CD4-positive, alpha-beta T cell treated with Interleukin-10 for 1 hour (primary cell): Measurements from ENCODE around the gene SH3RF2.
"Not testable (repeated sequence)": the region's sequence is repeated elsewhere in the genome, so short reads cannot be mapped to it uniquely, and the experiment has no call there.

Experiments used
- DNase-seq: peaks from one replicate; pipeline ENCODE4 v3.0.0-alpha.2; 2020

The SH3RF2 gene

GRCh38 chr5:145949474-145949873 is 13.1 kb downstream of the SH3RF2 start:
- DNase-seq = no peak

DNA sequence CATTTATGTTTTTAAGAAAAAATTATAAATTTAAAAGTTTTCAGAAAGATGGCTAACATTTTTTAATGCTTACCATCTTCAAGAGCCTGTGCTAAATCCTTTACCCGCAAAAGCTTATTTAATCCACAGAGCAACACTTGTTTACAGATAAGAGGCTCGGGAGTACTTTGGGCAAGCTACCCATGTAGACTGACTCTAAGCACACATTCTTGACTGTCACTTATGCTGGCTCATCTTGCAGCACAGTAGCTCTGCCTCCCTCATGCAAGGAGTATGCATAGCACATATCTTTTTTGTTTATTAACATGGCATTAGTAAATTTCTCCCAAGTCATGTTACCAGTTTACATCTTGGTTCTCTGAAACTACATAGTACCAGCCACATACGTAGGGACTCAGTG is 14.7 kb downstream of the SH3RF2 start:
- DNase-seq = no peak

GRCh38 chr5:145953202-145953601 is 16.8 kb downstream of the SH3RF2 start:
- DNase-seq = no peak

- DNase-seq = not testable (repeated sequence)
These were observed 17.8 kb downstream of the SH3RF2 start for GRCh38 chr5:145954140-145954539.

- DNase-seq = no peak
These were observed 21.0 kb downstream of the SH3RF2 start for GRCh38 chr5:145957388-145957787.

GRCh38 chr5:145958436-145958835 is 22.1 kb downstream of the SH3RF2 start:
- no peak for DNase-seq

- DNase-seq = no peak
These were observed 23.8 kb downstream of the SH3RF2 start for GRCh38 chr5:145960166-145960565.

- DNase-seq = no peak
These were observed 24.6 kb downstream of the SH3RF2 start for GRCh38 chr5:145960848-145961600.

DNA sequence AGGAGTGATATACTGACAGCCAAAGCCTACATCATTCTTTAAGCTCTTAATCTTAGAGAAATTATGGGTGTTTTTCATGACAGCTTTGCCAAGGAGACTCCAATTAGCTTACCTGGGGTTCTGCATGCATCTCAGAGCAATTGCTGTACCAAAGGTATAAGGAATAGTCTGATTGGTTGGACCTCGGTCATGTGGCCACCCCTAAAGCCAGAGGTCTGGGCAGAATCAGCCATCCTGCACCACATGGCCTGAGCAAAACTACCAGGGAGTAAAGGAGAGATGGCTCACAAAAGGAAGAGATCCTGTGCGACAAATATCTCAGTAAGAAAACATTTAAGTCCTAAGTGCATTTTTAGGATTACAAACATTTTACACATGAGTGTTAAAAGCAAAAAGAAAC is 25.6 kb downstream of the SH3RF2 start:
- DNase-seq = no peak

GRCh38 chr5:145964008-145964407 is 27.6 kb downstream of the SH3RF2 start:
- DNase-seq = not testable (repeated sequence)

- DNase-seq = no peak
These were observed 29.4 kb downstream of the SH3RF2 start for GRCh38 chr5:145965804-145966203.

- no peak for DNase-seq
These were observed 30.9 kb downstream of the SH3RF2 start for GRCh38 chr5:145967296-145967695.

DNA sequence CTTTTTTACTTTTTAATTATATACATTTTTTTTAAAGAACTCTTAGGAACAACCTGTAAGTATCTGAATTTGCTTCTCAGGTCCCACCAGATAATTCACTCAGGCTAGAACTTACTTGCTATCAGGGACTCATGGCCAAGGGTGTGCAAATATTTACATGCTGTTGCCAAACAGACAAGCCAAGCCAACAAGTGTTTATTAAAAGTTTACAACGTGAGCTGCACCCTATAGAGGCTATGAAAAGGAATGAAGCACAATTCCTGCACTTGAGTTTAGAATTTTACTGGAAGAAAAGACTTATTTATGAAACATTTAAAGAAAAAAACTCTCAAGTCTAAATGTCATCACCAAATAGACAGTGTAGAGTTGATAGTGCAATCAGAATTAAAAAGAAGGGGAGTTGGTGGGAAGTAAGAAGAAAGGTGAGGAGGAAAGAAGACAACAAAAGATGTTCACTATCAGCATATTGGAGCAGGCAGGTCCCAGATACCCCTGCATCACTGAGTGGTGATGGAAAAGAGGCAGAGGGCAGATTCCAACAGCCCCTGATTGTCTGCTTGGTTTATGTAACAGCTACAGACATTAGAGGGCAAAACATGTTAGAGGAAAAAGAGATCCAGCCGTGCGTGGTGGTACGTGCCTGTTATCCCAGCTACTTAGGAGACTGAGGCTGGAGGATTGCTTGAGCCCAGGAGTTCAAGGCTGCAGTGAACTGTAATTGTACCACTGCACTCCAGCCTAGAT is 32.8 kb downstream of the SH3RF2 start:
- DNase-seq = no peak

GRCh38 chr5:145969714-145970092 is 33.3 kb downstream of the SH3RF2 start:
- DNase-seq = no peak

GRCh38 chr5:145971108-145971507 is 34.7 kb downstream of the SH3RF2 start:
- DNase-seq = no peak

DNA sequence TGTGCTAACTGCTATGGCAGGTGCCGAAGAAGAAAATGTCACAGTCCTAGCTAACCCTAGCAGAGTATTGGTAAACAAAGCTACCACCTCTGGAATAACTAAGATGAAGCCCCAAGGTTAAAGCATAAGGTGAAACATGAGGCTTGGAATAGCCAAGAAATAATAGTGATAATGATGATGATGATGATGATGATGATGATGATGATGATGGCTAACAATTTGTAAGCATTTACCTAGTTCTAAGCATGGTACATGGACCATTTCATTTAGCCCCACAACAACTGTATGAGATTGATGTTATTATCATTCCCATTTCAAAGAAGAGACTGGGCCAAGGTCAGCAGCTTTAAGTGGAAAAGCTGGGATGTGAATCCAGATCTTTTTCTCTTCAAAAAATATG is 35.3 kb downstream of the SH3RF2 start:
- no peak for DNase-seq

DNA sequence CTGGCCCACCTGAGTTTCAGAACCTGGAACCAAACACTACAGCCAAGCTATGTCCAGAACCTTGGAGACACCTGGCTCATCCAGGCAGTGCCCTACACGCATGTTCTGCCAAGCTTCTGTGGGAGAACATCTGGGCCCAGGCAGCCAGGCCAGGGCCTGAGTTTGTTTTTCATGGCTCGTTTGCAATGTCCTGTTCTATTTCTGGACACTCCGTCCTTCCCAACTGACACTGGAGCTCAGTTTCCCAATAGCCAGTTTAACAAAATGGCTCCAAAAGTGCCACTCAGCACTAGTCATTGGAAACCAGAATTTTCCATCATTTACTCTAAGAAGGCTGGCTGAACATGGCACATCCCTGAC is 38.6 kb downstream of the SH3RF2 start:
- no peak for DNase-seq

- DNase-seq = no peak
These were observed 39.1 kb downstream of the SH3RF2 start for GRCh38 chr5:145975361-145976066.

- DNase-seq = no peak
These were observed 40.2 kb downstream of the SH3RF2 start for GRCh38 chr5:145976431-145977155.

GRCh38 chr5:145978171-145978570 is 41.8 kb downstream of the SH3RF2 start:
- no peak for DNase-seq

- no peak for DNase-seq
These were observed 42.3 kb downstream of the SH3RF2 start for GRCh38 chr5:145978708-145979107.

GRCh38 chr5:145979270-145980223 is 43.2 kb downstream of the SH3RF2 start:
- no peak for DNase-seq
